Loucy (cell line): ENCODE results near the gene PLTP.
A peak's percentile ranks its signal among the peaks of the same experiment; 100 is the strongest.

Experiments
- H2AFZ ChIP-seq: fragments of 200-600 bp; sonication (generic); 2 replicates; pipeline ENCODE4 v1.6.0; 2016; ENCODE audit warnings: antibody characterized with exemption, mild to moderate bottlenecking, low read length, moderate library complexity
- H3F3A ChIP-seq: fragments of 200-600 bp; 2 replicates; pipeline ENCODE4 v1.6.0; 2016; ENCODE audit warnings: antibody characterized with exemption, low read depth, mild to moderate bottlenecking
- H3K27me3 ChIP-seq: fragments of 200-600 bp; sonication (generic); 2 replicates; pipeline ENCODE4 v1.6.1; 2014; ENCODE audit warnings: low read length, mild to moderate bottlenecking; ENCODE audit not compliant: insufficient read depth, poor library complexity, severe bottlenecking
- H3K36me3 ChIP-seq: fragments of 200-600 bp; sonication (generic); 2 replicates; pipeline ENCODE4 v1.6.1; 2016; ENCODE audit warnings: low read length; ENCODE audit not compliant: insufficient read depth
- H3K4me1 ChIP-seq: fragments of 200-600 bp; sonication (generic); 2 replicates; pipeline ENCODE4 v1.5.1; 2014; ENCODE audit warnings: low read length, mild to moderate bottlenecking; ENCODE audit not compliant: insufficient read depth, poor library complexity, severe bottlenecking
- H3K4me2 ChIP-seq: fragments of 200-600 bp; sonication (generic); 2 replicates; pipeline ENCODE4 v1.6.0; 2014; ENCODE audit warnings: antibody characterized with exemption, low read length, low read depth, mild to moderate bottlenecking; ENCODE audit not compliant: poor library complexity, severe bottlenecking
- H3K4me3 ChIP-seq: fragments of 200-600 bp; sonication (generic); 2 replicates; pipeline ENCODE4 v1.5.1; 2014; ENCODE audit warnings: low read length, mild to moderate bottlenecking, mixed read lengths; ENCODE audit not compliant: poor library complexity, severe bottlenecking
- H3K79me2 ChIP-seq: fragments of 200-600 bp; sonication (generic); 2 replicates; pipeline ENCODE4 v1.6.1; 2014; ENCODE audit warnings: low read length; ENCODE audit not compliant: insufficient read depth
- H3K9ac ChIP-seq: fragments of 200-600 bp; sonication (generic); 2 replicates; pipeline ENCODE4 v1.6.0; 2014; ENCODE audit warnings: mild to moderate bottlenecking, low read depth, low read length, moderate library complexity; ENCODE audit not compliant: poor library complexity, severe bottlenecking
- H3K9me2 ChIP-seq: fragments of 200-600 bp; sonication (generic); replicated peaks from 2 replicates; pipeline ENCODE4 v1.6.1; 2016; ENCODE audit warnings: low read depth, low read length, mixed read lengths
- H3K9me3 ChIP-seq: fragments of 200-600 bp; sonication (generic); 2 replicates; pipeline ENCODE4 v1.6.1; 2014; ENCODE audit warnings: mild to moderate bottlenecking, antibody characterized with exemption, low read length, low read depth; ENCODE audit not compliant: insufficient read depth
- H4K20me1 ChIP-seq: fragments of 200-600 bp; sonication (generic); 2 replicates; pipeline ENCODE4 v1.6.0; 2014; ENCODE audit warnings: antibody characterized with exemption, low read length, mild to moderate bottlenecking; ENCODE audit not compliant: insufficient read depth, poor library complexity, severe bottlenecking
- EZH2phosphoT487 ChIP-seq: fragments of 200-600 bp; IDR thresholded peaks from 2 replicates; pipeline ENCODE4 v1.6.1; 2018; ENCODE audit warnings: antibody characterized with exemption, mild to moderate bottlenecking, moderate library complexity, borderline replicate concordance
- TF ChIP-seq, protein P1 (sequence below): fragments of 200-600 bp; sonication (generic); conservative IDR thresholded peaks from 2 replicates; pipeline ENCODE4 v1.5.1; 2014; ENCODE audit warnings: mild to moderate bottlenecking, antibody characterized with exemption, low read length

PLTP gene

GRCh38 chr20:45890985-45891983 lies 20.7 kb downstream of the PLTP start, which contains the start of the genes CTSA and NEURL2:
CTSA (plus strand) TSS chr20:45891335; CDS start chr20:45891569, 234 bp downstream.
NEURL2 (minus strand) TSS chr20:45891208; CDS start chr20:45890991, 217 bp downstream.
- H3K9ac ChIP-seq = peak within 1 kb of the TSS; percentile 72
- H4K20me1 ChIP-seq = no peaks in the 10 kb centered on the region
- peak within 1 kb of the TSS; percentile 84 for H3K4me2 ChIP-seq
- peak within 1 kb of the TSS; percentile 96 for H2AFZ ChIP-seq
- H3K9me2 ChIP-seq = no peaks in the 10 kb centered on the region
- peaks cover 16% of the 10 kb centered on the region for H3K4me1 ChIP-seq
- H3K79me2 ChIP-seq = 0 out of 2 replicates have a peak, but pooled peaks cover 4% of the 10 kb centered on the region
- no peaks in the 10 kb centered on the region for H3K9me3 ChIP-seq
- no peaks in the 10 kb centered on the region for H3K27me3 ChIP-seq
- no peaks in the 10 kb centered on the region for H3F3A ChIP-seq
- no peaks in the 10 kb centered on the region for H3K36me3 ChIP-seq
- TF ChIP-seq, protein P1, sequence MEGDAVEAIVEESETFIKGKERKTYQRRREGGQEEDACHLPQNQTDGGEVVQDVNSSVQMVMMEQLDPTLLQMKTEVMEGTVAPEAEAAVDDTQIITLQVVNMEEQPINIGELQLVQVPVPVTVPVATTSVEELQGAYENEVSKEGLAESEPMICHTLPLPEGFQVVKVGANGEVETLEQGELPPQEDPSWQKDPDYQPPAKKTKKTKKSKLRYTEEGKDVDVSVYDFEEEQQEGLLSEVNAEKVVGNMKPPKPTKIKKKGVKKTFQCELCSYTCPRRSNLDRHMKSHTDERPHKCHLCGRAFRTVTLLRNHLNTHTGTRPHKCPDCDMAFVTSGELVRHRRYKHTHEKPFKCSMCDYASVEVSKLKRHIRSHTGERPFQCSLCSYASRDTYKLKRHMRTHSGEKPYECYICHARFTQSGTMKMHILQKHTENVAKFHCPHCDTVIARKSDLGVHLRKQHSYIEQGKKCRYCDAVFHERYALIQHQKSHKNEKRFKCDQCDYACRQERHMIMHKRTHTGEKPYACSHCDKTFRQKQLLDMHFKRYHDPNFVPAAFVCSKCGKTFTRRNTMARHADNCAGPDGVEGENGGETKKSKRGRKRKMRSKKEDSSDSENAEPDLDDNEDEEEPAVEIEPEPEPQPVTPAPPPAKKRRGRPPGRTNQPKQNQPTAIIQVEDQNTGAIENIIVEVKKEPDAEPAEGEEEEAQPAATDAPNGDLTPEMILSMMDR = no peak
- TF ChIP-seq EZH2phosphoT487 = no peak
- peak within 1 kb of the TSS; percentile 81 for H3K4me3 ChIP-seq

- H3K27me3 ChIP-seq = no peaks in the 10 kb centered on the region
- H3K36me3 ChIP-seq = no peaks in the 10 kb centered on the region
- no peaks in the 10 kb centered on the region for H3K9me2 ChIP-seq
- H3K9me3 ChIP-seq = no peaks in the 10 kb centered on the region
- TF ChIP-seq, protein P1 = no peak
- no peak for TF ChIP-seq EZH2phosphoT487
- H3K4me1 ChIP-seq = peaks cover 25% of the 10 kb centered on the region
- H3K4me3 ChIP-seq = peak overlapping the region; percentile 81
- 0 out of 2 replicates have a peak, but pooled peaks cover 6% of the 10 kb centered on the region for H3K79me2 ChIP-seq
- peak overlapping the region; percentile 96 for H2AFZ ChIP-seq
- peak overlapping the region; percentile 84 for H3K4me2 ChIP-seq
- peaks cover 1% of the 10 kb centered on the region for H4K20me1 ChIP-seq
- peak overlapping the region; percentile 72 for H3K9ac ChIP-seq
- 0 out of 2 replicates have a peak, but pooled peaks cover under 1% of the 10 kb centered on the region for H3F3A ChIP-seq
These were observed 21.6 kb downstream of the PLTP start for GRCh38 chr20:45890077-45890984.

- H3K27me3 ChIP-seq = no peaks in the 10 kb centered on the region
- no peak overlapping the region for H3K9ac ChIP-seq
- no peak overlapping the region for H3K4me2 ChIP-seq
- no peaks in the 10 kb centered on the region for H3K9me2 ChIP-seq
- H3F3A ChIP-seq = peaks cover 3% of the 10 kb centered on the region; the same call in 1 of the 2 replicates
- H4K20me1 ChIP-seq = peaks cover 4% of the 10 kb centered on the region
- H3K9me3 ChIP-seq = no peaks in the 10 kb centered on the region
- TF ChIP-seq, protein P1 = no peak
- TF ChIP-seq EZH2phosphoT487 = no peak
- peaks cover 13% of the 10 kb centered on the region; the same call in 1 of the 2 replicates for H3K79me2 ChIP-seq
- H2AFZ ChIP-seq = no peak overlapping the region
- H3K36me3 ChIP-seq = peaks cover 2% of the 10 kb centered on the region; the same call in 1 of the 2 replicates
- no peak overlapping the region for H3K4me3 ChIP-seq
- H3K4me1 ChIP-seq = peaks cover 37% of the 10 kb centered on the region
These were observed 23.3 kb downstream of the PLTP start for GRCh38 chr20:45888681-45889080.
